ENCODE results near the gene GSTT4.

- no peak for TF ChIP-seq EZH2phosphoT487 (IDR thresholded peaks at IDR 0.05; ENCODE audit: low read depth, severe bottlenecking, unreplicated experiment)
- no peak for TF ChIP-seq CTCF (IDR thresholded peaks at IDR 0.05; ENCODE audit: poor library complexity)
- TF ChIP-seq EZH2 (IDR thresholded peaks at IDR 0.05; ENCODE audit: borderline replicate concordance): no peak
Measured at GRCh38 chr22:23970816-23971486, 34.3 kb downstream of the GSTT4 start.

Measured in hepatocyte (in vitro differentiated cells).